ENCODE data around the gene PPA1.
"Not testable (repeated sequence)": the region's sequence is repeated elsewhere in the genome, so short reads cannot be mapped to it uniquely, and the experiment has no call there.

The PPA1 gene

GRCh38 chr10:70255329-70256299, 22.4 kb upstream of the PPA1 start:
- no peak for DNase-seq (ENCODE audit: extremely low read depth in 1 of 2, low read depth in 1 of 2)

- DNase-seq (ENCODE audit: extremely low read depth in 1 of 2, low read depth in 1 of 2), result no peak
Measured at GRCh38 chr10:70254778-70255328, 21.6 kb upstream of the PPA1 start.

DNA sequence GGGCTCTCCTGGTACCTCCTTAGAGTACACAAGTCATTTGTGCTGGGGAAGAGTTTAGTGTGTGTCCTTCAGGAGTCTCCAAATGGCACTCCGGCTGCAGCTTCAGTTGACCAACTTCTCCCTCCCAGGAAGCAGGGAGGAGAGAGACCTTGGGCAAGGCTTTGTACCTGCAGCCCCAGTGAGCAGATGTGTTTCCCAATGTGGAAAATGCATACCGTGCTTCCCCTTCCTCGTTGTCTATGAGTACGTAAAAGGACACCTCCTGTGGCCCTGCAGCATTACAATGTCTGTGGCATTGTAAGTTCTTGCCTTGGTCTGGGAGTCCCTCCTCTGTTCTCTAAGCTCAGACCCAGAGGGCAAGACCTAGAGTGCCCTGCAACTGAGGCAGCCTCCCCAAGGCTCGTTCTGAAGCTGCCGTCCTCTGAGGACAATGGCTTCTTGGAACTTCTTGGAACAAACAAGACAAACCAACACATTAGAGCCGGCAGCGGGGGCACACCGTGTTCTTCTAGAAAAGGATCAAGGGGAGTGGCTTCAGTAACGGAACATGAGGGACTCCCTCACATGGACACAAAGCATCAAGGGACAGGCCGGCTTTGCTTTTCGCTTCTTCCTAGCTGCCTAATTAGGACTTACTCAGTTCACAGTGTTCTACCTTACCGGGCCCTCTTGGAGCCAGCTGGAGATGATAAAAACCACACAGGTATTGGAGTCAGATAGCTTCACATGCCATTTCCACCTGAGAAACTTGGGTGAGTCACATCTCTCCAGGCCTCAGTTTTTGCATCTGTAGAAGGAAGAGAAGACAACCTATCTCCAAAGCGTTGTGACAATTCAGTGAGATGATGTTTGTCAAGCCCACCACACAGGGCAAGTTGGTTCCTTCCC, 20.9 kb upstream of the PPA1 start:
- no peak for DNase-seq (ENCODE audit: extremely low read depth in 1 of 2, low read depth in 1 of 2)

GRCh38 chr10:70250961-70251680, 17.9 kb upstream of the PPA1 start:
- no peak for DNase-seq (ENCODE audit: extremely low read depth in 1 of 2, low read depth in 1 of 2)

DNA sequence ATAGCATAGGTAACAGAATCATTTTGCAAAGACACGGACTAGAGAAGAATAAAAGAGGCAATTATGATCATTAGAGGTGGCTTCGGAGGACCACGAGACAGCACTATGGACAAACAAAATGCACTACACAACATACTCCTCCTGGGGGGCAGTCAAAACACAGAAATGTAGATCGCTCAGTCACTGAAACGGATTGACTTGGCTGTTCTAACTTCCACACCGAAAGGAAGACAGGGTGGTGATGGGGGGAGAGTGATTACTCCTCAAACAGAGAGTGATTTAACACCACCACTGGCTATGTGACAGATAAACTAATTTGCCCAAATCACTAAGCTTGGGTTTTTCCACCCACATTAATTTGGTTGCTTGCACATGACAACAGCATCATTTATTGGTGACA, 14.1 kb upstream of the PPA1 start:
- DNase-seq (ENCODE audit: extremely low read depth in 1 of 2, low read depth in 1 of 2), result no peak

GRCh38 chr10:70241081-70241480, 7.9 kb upstream of the PPA1 start:
- DNase-seq (ENCODE audit: extremely low read depth in 1 of 2, low read depth in 1 of 2), result no peak

DNA sequence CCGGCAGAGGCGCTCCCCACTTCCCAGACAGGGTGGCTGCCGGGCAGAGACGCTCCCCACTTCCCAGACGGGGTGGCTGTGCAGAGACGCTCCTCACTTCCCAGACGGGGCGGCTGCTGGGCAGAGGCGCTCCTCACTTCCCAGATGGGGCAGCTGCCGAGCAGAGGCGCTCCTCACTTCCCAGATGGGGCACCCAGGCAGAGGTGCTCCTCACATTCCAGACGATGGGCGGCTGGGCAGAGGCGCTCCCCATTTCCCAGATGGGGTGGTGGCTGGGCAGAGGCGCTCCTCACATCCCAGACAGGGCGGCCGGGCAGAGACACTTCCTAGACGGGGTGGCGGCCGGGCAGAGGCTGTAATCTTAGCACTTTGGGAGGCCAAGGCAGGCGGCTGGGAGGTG, 6.8 kb upstream of the PPA1 start:
- DNase-seq (ENCODE audit: extremely low read depth in 1 of 2, low read depth in 1 of 2), result not testable (repeated sequence)

- not testable (repeated sequence) for DNase-seq (ENCODE audit: extremely low read depth in 1 of 2, low read depth in 1 of 2)
Measured at GRCh38 chr10:70239077-70239976, 6.1 kb upstream of the PPA1 start.

GRCh38 chr10:70237958-70238536, 4.8 kb upstream of the PPA1 start:
- DNase-seq (ENCODE audit: extremely low read depth in 1 of 2, low read depth in 1 of 2), result not testable (repeated sequence)

- no peak for DNase-seq (ENCODE audit: extremely low read depth in 1 of 2, low read depth in 1 of 2)
Measured at GRCh38 chr10:70234668-70235447, 1.6 kb upstream of the PPA1 start.

GRCh38 chr10:70233939-70234300, 691 bp upstream of the PPA1 start:
- no peak for DNase-seq (ENCODE audit: extremely low read depth in 1 of 2, low read depth in 1 of 2)

- DNase-seq (ENCODE audit: extremely low read depth in 1 of 2, low read depth in 1 of 2), result peak in 1 of 2 donors; percentile 2
Measured at GRCh38 chr10:70232859-70233108, 445 bp downstream of the PPA1 start.

DNA sequence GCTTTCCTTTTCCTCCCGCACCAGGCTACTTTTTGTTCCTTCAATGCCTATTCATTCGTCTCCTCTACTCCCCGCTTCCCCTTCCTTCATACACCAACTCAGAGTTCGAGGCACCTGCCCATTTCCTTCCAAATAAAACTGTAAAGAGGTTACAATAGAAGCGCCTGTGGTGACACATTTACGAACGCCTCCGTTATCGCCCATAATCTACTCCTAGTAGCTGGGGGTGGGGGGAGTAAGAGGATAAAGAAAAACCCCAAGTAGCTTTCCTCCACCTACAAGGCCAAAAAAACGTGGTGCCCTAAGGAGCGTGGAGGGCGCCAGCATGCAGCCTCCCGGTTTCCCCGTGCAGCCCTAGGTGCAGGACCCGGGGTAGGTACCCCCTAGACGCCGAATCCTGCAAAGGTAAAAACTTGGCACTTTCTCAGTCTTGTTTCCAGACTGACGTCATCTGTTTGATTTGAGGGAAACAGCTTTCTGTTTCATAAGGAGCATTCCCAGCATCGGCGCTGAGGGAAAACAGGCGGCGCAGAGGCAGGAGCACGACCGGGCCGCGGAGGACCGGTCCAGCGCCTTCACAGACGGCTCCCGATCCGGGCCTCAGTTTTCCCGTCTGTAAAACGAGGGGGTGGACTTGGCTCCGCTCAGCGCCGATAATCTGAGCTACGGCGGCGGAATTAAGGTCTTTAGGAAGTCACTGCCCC, 922 bp downstream of the PPA1 start:
- peak in 1 of 2 donors; percentile 42 for DNase-seq (ENCODE audit: extremely low read depth in 1 of 2, low read depth in 1 of 2)

DNA sequence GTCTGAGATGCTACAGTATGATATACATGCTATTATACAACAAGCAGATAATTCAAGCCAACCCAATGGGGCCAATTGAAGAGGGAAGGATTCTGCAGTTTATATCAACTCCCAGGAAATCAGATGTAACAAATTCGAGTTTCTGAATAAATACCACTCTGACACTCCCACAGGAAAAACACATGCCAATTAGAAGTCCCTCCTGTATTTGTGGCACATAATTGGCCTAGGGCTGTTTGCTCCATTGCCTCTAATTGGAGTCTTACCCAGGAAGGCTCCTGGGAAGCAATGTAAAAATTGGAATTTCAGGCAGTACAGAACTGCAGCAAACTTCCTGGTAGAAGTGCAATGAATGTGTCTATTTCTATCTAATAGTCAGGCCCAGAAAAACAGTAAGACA, 4.7 kb downstream of the PPA1 start:
- DNase-seq (ENCODE audit: extremely low read depth in 1 of 2, low read depth in 1 of 2), result no peak

GRCh38 chr10:70227548-70228320, 5.5 kb downstream of the PPA1 start:
- no peak for DNase-seq (ENCODE audit: extremely low read depth in 1 of 2, low read depth in 1 of 2)

DNA sequence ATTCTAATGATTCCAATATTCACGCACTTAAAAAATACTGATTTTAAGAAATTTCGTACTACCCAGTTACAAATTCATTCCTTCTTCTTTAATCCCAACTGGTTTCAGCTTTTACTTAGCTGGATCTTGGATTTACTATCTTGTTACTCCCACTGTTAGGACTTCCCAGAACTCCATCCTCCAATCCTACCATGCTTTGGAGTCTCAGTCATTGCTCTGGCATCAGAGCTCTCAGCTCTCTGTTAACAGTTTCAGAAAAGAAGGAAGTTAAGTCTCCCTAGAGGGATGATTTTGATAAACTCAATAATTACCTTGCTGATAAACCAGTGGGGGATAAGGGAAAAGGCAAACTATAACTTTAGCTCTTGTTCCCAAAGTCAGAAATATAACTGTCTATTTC, 9.5 kb downstream of the PPA1 start:
- no peak for DNase-seq (ENCODE audit: extremely low read depth in 1 of 2, low read depth in 1 of 2)

DNA sequence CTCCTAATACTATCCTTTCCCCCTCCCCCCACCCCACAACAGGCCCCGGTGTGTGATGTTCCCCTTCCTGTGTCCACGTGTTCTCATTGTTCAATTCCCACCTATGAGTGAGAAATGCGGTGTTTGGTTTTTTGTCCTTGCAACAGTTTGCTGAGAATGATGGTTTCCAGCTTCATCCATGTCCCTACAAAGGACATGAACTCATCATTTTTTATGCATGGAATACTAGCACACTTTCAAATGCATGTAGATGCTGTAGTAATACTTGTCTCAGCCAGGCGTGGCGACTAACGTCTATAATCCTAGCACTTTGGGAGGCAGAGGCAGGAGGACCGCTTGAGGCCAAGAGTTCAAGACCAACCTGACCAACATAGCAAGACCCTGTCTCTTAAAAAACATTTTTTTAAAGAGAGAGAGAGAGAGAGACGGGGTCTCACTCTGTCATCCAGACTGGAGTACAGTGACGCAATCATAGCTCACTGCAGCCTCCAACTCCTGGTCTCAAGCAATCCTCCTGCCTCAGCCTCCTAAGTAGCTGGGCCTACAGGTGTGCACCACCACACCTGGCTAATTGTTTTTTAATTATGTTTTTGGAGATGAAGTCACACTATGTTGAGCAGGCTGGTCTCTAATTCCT, 10.3 kb downstream of the PPA1 start:
- not testable (repeated sequence) for DNase-seq (ENCODE audit: extremely low read depth in 1 of 2, low read depth in 1 of 2)
